ENCODE measurements around the gene URM1. TPM values are rescaled to one million over a fixed set of nuclear protein-coding genes. Genes with fewer than 3 reads are reported as not detected.

The URM1 gene
- total and polyA plus RNA-seq, 3 experiments from 2014 or later, result 56.3 to 108 (median 100) TPM

DNA sequence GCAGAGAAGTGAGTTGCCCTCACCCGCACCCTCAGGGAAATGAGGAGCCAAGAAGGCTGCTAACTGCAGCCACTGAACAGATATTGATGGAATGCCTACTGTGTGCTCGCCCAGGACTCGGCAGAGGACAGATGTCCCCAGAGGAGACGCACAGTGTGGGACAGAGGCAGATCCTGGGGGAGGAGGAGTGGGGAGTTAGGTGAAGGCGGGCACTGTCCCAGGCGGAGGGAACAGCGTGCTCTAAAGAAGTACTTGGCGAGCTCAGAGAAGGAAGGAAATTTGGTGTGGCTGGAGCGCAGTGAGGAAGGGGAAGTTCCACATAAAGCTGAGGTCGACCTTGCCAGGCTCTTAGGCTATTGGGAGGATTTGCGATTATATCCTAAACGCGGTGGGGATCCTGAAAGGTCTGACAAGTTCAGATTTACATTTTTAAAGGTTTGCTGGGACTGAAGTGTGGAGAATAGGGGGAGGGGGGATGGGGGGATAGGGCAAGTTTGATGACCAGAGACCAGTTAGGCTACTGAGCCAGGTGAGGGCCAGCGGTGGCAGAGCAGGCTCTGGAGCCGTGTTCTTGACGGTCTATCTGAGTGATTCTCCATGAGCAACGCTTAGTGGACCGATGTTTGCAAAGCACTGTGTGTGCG, 25.9 kb downstream of the URM1 start:
- Mint-ChIP-seq H3K4me1 (peaks cover 0 to 6% (median 2%) of the 10 kb centered on the region in 3 donors), H3K4me3 (no peak overlapping the region), H3K27me3 (peaks cover 0 to 3% of the 10 kb centered on the region in 2 donors), H3K36me3 (peaks cover 4 to 12% (median 4%) of the 10 kb centered on the region in 3 donors), H3K9me3 (no peaks in the 10 kb centered on the region), H3K27ac (peak overlapping the region in 4 of 8 donors; percentile 3 to 47 (median 33))
- DNase-seq, result no peak
- ChIA-PET CTCF (no interaction called here), POLR2A (no interaction called here)
- Histone ChIP-seq H3K27ac (ENCODE audit: low read depth, low read length) (no peak overlapping the region), H3K4me3 (ENCODE audit: low read length) (no peak overlapping the region), H3K27me3 (ENCODE audit: insufficient read depth, low read length, poor library complexity, severe bottlenecking) (no peaks in the 10 kb centered on the region), H3K4me1 (ENCODE audit: insufficient read depth, low read length) (no peaks in the 10 kb centered on the region), H3K36me3 (ENCODE audit: insufficient read depth, low read length) (no peaks in the 10 kb centered on the region), H3K9me3 (ENCODE audit: low read length) (no peaks in the 10 kb centered on the region)

DNA sequence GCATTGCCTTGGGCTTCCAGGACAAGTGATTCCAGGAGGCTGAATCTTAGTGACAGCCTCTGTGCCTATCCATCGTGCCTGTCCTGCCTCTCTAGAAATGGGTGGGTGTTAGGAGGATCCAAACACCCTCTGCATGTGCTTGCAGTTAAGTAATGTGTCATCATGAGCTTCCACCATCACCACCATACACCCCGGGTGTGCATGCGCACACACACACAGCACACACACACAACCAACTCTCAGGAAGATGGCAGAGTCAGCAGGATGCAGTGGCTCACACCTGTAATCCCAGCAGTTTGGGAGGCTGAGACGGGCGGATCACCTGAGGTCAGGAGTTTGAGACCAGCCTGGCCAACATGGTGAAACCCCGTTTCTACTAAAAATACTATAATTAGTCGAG, 26.7 kb downstream of the URM1 start:
- Mint-ChIP-seq H3K9me3 (no peaks in the 10 kb centered on the region), H3K27ac (no peak overlapping the region), H3K4me1 (peaks cover 0 to 6% (median 2%) of the 10 kb centered on the region in 3 donors), H3K27me3 (peaks cover 0 to 3% of the 10 kb centered on the region in 2 donors), H3K4me3 (no peak overlapping the region), H3K36me3 (peaks cover 4 to 8% (median 4%) of the 10 kb centered on the region in 3 donors)
- Histone ChIP-seq H3K36me3 (ENCODE audit: insufficient read depth, low read length) (no peaks in the 10 kb centered on the region), H3K27me3 (ENCODE audit: insufficient read depth, low read length, poor library complexity, severe bottlenecking) (no peaks in the 10 kb centered on the region), H3K27ac (ENCODE audit: low read depth, low read length) (no peak overlapping the region), H3K4me3 (ENCODE audit: low read length) (no peak overlapping the region), H3K9me3 (ENCODE audit: low read length) (no peaks in the 10 kb centered on the region), H3K4me1 (ENCODE audit: insufficient read depth, low read length) (no peaks in the 10 kb centered on the region)
- DNase-seq, result no peak
- ChIA-PET CTCF (no interaction called here), POLR2A (no interaction called here)

DNA sequence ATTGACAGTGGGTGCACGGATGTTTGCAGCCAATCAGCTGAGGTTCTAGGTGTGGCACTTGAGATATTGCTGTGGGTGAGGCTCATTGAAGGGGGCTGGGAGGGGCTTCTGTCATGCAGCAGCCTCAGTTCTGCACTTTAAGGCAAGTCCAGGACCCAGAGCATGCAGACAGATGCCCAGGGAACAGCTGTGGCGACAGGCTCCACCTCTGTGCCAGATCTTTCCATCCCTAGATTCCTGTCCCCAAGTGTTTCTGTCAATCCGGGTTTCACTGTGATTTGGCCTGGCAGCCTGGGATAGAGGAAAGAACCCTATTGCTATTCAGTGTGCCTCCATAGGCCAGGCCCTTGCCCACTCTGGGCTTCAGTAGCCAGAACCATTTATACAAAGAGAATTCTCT, 28.7 kb downstream of the URM1 start:
- Mint-ChIP-seq H3K9me3 (no peaks in the 10 kb centered on the region), H3K36me3 (no peaks in the 10 kb centered on the region), H3K4me1 (peaks cover 0 to 6% (median 2%) of the 10 kb centered on the region in 3 donors), H3K27ac (no peak overlapping the region), H3K4me3 (no peak overlapping the region), H3K27me3 (peaks cover 0 to 3% of the 10 kb centered on the region in 2 donors)
- POLR2A ChIA-PET, result no interaction called here
- H3K36me3 ChIP-seq (ENCODE audit: insufficient read depth, low read length), result no peaks in the 10 kb centered on the region
- no peak for DNase-seq
- CTCF ChIA-PET, result no interaction called here
- no peaks in the 10 kb centered on the region for H3K9me3 ChIP-seq (ENCODE audit: low read length)
- no peaks in the 10 kb centered on the region for H3K27me3 ChIP-seq (ENCODE audit: insufficient read depth, low read length, poor library complexity, severe bottlenecking)
- no peak overlapping the region for H3K27ac ChIP-seq (ENCODE audit: low read depth, low read length)
- no peaks in the 10 kb centered on the region for H3K4me1 ChIP-seq (ENCODE audit: insufficient read depth, low read length)
- no peak overlapping the region for H3K4me3 ChIP-seq (ENCODE audit: low read length)

DNA sequence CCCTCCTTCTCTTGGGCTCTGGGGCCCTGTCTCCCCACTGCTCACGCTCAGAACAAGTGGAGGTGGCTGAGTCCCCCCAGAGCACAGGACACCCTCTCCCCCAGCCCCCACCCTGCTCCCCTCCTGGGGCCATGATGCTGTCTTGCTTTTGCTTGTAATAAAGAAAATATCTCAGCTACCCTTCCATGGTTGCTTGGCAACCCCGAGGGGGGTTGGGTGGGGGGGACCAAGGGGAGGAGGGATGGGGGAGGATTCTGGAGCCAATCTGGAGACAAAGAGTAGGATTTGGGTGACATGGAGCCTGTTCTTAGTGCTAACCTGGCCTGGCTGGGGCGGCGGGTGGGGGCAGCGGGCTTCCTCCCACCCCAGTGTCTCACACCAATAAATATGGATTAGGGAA, 33.4 kb downstream of the URM1 start:
- no peaks in the 10 kb centered on the region for H3K4me1 ChIP-seq (ENCODE audit: insufficient read depth, low read length)
- no peak overlapping the region for H3K27ac Mint-ChIP-seq
- H3K4me1 Mint-ChIP-seq, result no peaks in the 10 kb centered on the region
- CTCF ChIA-PET, result no interaction called here
- H3K36me3 ChIP-seq (ENCODE audit: insufficient read depth, low read length), result no peaks in the 10 kb centered on the region
- H3K27ac ChIP-seq (ENCODE audit: low read depth, low read length), result no peak overlapping the region
- no peaks in the 10 kb centered on the region for H3K36me3 Mint-ChIP-seq
- no peak overlapping the region for H3K4me3 ChIP-seq (ENCODE audit: low read length)
- H3K27me3 Mint-ChIP-seq, result peaks cover 17 to 27% of the 10 kb centered on the region in 2 donors
- no peaks in the 10 kb centered on the region for H3K9me3 Mint-ChIP-seq
- H3K27me3 ChIP-seq (ENCODE audit: insufficient read depth, low read length, poor library complexity, severe bottlenecking), result no peaks in the 10 kb centered on the region
- H3K9me3 ChIP-seq (ENCODE audit: low read length), result no peaks in the 10 kb centered on the region
- no peak overlapping the region for H3K4me3 Mint-ChIP-seq
- POLR2A ChIA-PET, result no interaction called here
- no peak for DNase-seq

GRCh38 chr9:128405077-128405779, 34.1 kb downstream of the URM1 start:
- ChIA-PET POLR2A (no interaction called here), CTCF (no interaction called here)
- Mint-ChIP-seq H3K4me1 (no peaks in the 10 kb centered on the region), H3K4me3 (no peak overlapping the region), H3K9me3 (no peaks in the 10 kb centered on the region), H3K27ac (peak overlapping the region in 1 of 8 donors; percentile 77), H3K36me3 (no peaks in the 10 kb centered on the region), H3K27me3 (peaks cover 19 to 33% of the 10 kb centered on the region in 2 donors)
- Histone ChIP-seq H3K27me3 (ENCODE audit: insufficient read depth, low read length, poor library complexity, severe bottlenecking) (no peaks in the 10 kb centered on the region), H3K36me3 (ENCODE audit: insufficient read depth, low read length) (no peaks in the 10 kb centered on the region), H3K4me1 (ENCODE audit: insufficient read depth, low read length) (no peaks in the 10 kb centered on the region), H3K27ac (ENCODE audit: low read depth, low read length) (no peak overlapping the region), H3K4me3 (ENCODE audit: low read length) (no peak overlapping the region), H3K9me3 (ENCODE audit: low read length) (no peaks in the 10 kb centered on the region)
- no peak for DNase-seq

GRCh38 chr9:128405780-128406171, 34.6 kb downstream of the URM1 start:
- H3K9me3 ChIP-seq (ENCODE audit: low read length), result no peaks in the 10 kb centered on the region
- H3K27me3 ChIP-seq (ENCODE audit: insufficient read depth, low read length, poor library complexity, severe bottlenecking), result no peaks in the 10 kb centered on the region
- Mint-ChIP-seq H3K27me3 (peaks cover 21 to 36% of the 10 kb centered on the region in 2 donors), H3K4me1 (no peaks in the 10 kb centered on the region), H3K27ac (no peak overlapping the region), H3K9me3 (no peaks in the 10 kb centered on the region), H3K4me3 (no peak overlapping the region), H3K36me3 (no peaks in the 10 kb centered on the region)
- ChIA-PET POLR2A (no interaction called here), CTCF (interaction anchor here (1.2 kb wide), 1 partner anchor 109 kb away, joined by 3 read pairs; no protein-coding TSS in a partner anchor)
- H3K27ac ChIP-seq (ENCODE audit: low read depth, low read length), result no peak overlapping the region
- DNase-seq, result no peak
- H3K36me3 ChIP-seq (ENCODE audit: insufficient read depth, low read length), result no peaks in the 10 kb centered on the region
- H3K4me1 ChIP-seq (ENCODE audit: insufficient read depth, low read length), result no peaks in the 10 kb centered on the region
- H3K4me3 ChIP-seq (ENCODE audit: low read length), result no peak overlapping the region

GRCh38 chr9:128406848-128407391, 35.7 kb downstream of the URM1 start:
- H3K27ac ChIP-seq (ENCODE audit: low read depth, low read length), result no peak overlapping the region
- ChIA-PET POLR2A (no interaction called here), CTCF (interaction anchor here (1.2 kb wide), 1 partner anchor 110 kb away, joined by 3 read pairs; no protein-coding TSS in a partner anchor)
- H3K27me3 Mint-ChIP-seq, result peaks cover 19 to 45% of the 10 kb centered on the region in 2 donors
- H3K4me1 Mint-ChIP-seq, result no peaks in the 10 kb centered on the region
- no peak overlapping the region for H3K27ac Mint-ChIP-seq
- no peaks in the 10 kb centered on the region for H3K27me3 ChIP-seq (ENCODE audit: insufficient read depth, low read length, poor library complexity, severe bottlenecking)
- H3K4me3 ChIP-seq (ENCODE audit: low read length), result no peak overlapping the region
- no peaks in the 10 kb centered on the region for H3K4me1 ChIP-seq (ENCODE audit: insufficient read depth, low read length)
- no peak overlapping the region for H3K4me3 Mint-ChIP-seq
- no peak for DNase-seq
- H3K36me3 ChIP-seq (ENCODE audit: insufficient read depth, low read length), result no peaks in the 10 kb centered on the region
- H3K36me3 Mint-ChIP-seq, result no peaks in the 10 kb centered on the region
- no peaks in the 10 kb centered on the region for H3K9me3 ChIP-seq (ENCODE audit: low read length)
- no peaks in the 10 kb centered on the region for H3K9me3 Mint-ChIP-seq

DNA sequence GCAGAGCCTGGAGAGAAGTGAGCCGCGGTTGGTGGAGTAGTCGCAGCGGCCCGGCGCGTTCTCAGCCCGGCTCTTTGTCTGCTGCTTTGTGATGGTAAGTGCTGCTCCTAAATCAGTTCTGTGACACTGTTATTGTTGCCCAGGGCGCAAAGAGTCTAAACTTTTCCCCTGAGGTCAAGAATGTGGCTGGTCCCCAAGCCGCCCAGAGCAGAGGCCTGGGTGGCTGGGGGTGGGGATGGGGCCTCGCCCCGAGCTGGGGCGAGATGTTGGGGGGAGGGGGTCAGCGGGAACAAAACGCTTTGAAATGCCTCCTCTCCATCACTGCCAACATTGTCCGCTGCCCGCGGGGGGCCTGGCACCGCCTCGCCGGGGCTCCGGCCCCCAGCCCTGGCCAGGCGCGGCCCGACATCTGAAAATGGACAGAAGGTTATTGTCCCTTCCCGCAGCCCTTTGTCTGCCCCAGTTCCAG, 37.8 kb downstream of the URM1 start:
- Histone ChIP-seq H3K4me3 (ENCODE audit: low read length) (no peak overlapping the region), H3K9me3 (ENCODE audit: low read length) (no peaks in the 10 kb centered on the region), H3K27me3 (ENCODE audit: insufficient read depth, low read length, poor library complexity, severe bottlenecking) (no peaks in the 10 kb centered on the region), H3K4me1 (ENCODE audit: insufficient read depth, low read length) (no peaks in the 10 kb centered on the region), H3K27ac (ENCODE audit: low read depth, low read length) (no peak overlapping the region), H3K36me3 (ENCODE audit: insufficient read depth, low read length) (no peaks in the 10 kb centered on the region)
- no peaks in the 10 kb centered on the region for H3K36me3 Mint-ChIP-seq
- POLR2A ChIA-PET, result no interaction called here
- no peak overlapping the region for H3K4me3 Mint-ChIP-seq
- CTCF ChIA-PET, result interaction anchor here (1.6 to 2.8 kb wide), 2 partner anchors 11 to 47 kb away, joined by 4 to 10 read pairs; no protein-coding TSS in a partner anchor
- H3K9me3 Mint-ChIP-seq, result peaks cover 0 to 2% (median 0%) of the 10 kb centered on the region in 5 donors
- H3K4me1 Mint-ChIP-seq, result no peaks in the 10 kb centered on the region
- H3K27ac Mint-ChIP-seq, result no peak overlapping the region
- peaks cover 21 to 53% of the 10 kb centered on the region in 2 donors for H3K27me3 Mint-ChIP-seq
- DNase-seq, result no peak
